GM21529 (cell line): ENCODE data around the gene AMBRA1.

Source experiments
- ATAC-seq: cut with Tn5 transposase; IDR thresholded peaks from one replicate; pipeline ENCODE4 v1.9.1; 2021; ENCODE audit not compliant: unreplicated experiment

AMBRA1 gene

DNA sequence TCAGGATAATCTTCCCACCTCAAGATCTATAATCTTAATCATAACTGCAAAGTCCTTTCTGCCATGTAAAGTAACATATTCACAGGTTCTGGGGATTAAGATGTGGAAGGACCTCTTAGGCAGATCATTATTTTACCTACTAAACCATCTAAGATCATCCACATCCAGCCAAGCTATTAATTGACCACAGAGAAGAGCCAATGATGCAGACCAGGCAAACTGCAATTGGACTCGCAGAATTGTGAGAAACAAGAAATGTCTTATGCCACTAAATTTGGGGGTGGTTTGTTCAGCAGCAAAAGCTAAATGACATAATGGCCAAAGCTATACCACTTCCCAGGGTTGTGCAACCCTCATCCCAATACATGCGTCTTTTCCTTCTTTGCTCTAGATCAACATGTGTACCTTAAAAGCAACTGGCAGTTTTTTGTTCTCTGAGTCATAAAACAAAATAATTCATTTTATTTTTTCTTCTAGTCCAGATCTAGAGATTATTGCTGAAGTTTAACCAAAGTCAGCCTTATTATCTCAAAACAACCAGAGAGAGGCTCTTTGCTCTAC, 113.6 kb downstream of the AMBRA1 start:
- no peak for ATAC-seq

DNA sequence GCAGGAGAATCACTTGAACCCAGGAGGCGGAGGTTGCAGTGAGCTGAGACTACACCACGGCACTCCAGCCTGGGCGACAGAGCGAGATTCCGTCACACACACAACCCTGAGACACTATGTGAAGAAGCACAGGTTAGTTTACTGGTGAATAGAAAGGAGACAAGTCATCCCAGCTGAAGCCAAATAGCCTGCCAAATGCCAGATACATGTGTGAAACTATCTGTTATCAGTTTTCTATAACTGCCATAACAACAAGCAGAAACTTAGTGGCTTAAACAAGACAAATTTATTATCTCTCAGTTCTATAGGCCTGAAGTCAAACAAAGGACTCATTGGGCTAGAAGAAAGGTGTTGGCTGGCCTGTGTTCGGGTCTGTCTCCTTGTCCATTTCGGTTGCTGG, 114.2 kb downstream of the AMBRA1 start:
- no peak for ATAC-seq

DNA sequence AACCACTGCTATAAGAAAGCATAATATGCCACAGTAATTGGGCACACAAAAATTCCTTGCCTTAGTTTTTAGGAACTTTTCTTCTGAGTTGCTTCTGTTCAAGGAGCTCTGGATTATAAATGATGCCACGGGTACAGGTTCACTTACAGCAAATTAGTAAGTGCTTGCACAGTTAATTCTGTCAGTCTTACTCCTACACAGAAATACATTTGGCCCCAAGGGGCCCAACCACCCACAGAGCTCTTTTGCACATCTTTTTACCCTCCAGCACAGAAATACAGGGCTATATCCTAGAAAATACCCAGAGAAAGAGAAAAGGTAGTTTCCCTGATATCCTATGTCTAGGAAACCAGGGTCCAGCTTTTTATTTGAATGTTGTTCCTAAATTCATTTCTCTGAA, 115.6 kb downstream of the AMBRA1 start:
- no peak for ATAC-seq

DNA sequence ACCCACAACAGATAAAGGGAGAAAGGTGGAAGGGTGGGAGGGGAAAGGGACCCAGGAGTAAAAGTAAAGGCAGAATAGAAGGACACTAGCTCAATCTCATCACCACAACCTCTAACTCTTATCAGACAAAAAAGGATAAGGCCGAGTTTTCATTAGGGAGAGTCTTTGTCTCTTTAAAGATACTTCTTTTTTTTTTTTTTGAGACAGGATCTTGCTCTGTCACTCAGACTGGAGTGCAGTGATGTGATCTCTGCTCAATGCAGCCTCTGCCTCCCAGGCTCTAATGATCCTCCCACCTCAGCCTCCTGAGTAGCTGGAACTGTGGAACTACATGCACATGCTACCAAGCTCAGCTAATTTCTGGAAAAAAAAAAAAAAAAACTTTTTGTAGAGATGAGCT, 116.7 kb downstream of the AMBRA1 start:
- ATAC-seq = no peak

DNA sequence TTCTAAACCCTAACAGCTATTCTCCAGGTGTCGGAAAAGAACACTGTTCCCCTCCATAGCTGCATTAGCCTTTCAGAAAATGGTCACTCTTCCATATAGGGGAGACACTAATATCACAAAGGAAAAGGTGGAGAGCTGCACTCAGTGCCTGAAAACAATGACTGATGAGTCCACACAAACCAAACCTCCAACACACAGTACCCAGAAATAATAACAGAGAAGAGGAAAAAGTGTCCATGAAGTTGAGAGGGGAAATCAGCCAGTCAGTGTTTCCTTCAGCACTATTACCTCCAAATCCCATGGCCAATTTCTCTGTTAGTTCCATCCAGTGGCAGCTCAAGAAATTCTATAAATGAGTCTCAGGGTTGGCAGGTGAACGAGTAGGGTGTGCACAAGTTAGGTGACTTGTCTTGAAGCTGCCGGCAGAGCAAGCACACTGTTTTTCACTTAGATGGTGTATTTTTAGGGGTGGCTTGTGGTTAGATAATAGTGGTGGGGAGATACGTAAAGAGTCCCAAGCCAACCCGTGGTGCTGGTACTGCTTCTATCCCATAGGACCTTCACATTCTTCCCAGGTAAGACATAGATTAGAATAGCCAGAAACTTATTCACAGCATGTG, 117.8 kb downstream of the AMBRA1 start:
- ATAC-seq = no peak

DNA sequence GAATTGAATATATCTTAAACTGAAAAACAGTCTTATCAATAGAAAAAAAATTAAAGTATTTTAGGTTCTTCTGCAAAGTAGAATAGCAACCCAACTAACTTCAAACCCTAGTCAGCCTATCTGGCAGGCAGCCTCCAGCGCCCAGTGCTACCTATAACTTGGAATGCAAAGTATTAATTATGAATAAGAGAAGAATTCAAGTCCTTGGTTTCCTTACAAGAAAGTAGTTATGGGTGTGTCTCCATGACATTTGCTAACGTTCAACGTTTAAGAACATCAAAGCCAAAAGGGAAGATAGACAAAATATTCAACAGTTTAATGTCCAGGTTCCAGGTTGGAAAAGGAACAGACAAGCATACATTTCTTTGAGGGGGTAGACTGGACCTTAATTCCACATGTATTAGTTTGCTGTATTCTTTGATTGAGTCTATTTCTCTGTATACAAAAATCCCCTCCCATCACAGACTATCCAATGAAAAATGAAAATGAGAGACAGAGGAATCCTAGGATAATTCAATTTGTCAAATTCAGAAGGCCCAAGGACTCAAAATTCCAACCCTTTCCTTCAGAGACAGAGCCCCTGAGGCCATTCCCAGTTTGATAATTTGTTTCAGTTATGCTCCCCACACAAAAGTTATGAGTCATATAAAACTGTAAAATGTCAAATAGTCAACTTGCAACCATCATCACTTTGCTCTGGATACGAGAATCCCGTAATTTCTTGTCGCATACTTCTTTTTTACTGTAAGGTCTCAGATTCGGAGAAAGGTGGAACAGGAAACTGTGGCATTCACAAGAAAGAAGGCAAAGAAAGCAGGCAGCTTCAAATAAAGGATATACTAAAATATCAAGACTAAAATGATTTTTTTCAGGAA, 118.5 kb downstream of the AMBRA1 start:
- no peak for ATAC-seq

DNA sequence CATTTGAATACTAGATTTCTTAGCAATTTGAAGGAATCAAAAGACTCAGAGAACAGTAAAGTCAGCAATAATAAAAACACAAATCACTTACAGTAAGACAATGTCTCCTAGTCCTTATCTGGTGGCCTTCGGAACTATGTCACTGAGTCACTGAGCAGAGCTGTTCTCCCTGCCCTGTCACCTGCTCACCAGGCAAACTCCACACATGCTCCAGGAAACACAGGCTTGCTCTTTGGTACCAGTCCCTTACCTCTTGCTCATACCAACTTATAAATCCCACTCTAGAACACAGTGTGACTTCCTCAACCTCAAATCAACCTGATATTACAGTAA, 121.2 kb downstream of the AMBRA1 start:
- ATAC-seq = no peak

DNA sequence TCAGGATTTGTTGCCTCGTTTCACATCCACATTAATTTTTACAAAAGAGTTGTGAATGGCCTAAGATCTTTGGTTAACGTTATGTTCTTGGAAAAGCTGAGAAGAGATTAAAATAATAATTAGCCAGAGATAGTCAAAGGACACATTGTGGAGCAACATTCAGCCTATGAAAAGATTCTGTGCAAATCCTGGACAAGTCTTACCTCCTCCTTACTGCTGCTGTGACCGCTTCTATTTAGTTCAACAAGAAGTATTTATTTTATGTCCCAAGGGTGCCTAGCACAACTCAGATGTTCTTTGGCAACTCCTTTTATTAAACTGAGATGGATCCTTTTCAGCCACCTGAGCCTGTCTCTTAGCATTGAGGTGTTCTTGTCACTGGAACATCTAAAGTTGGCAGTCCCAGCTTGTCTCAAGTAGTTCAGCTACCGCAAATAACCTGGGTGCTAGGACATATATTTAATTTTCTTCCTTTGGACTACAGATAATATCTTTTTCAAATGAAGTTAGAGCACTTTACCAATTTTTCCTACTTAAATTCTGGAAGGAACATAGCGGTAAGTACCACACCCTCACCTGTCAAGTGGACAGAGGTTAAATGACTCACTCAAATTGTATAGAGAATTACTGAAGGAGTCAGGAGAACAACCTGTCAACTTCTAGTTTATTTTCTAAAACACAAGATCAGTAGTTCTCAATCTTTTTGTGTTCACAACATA, 121.7 kb downstream of the AMBRA1 start:
- no peak for ATAC-seq

DNA sequence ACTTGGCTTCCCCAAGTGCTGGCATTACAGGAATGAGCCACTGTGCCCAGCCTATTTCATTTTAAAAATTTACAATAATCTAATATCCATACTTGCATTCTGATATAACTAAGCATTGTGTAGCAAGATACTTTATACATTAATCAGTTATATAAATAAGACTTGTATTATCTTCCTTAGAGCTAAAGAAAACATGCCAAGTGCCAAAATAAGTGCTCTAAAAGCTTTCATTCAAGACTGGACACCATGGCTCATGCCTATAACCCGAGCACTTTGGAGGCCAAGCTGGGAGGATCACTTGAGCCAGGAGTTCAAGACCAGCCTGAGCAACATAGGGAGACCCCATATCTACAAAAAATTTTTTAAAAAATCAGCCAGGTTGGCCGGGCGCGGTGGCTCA, 123.9 kb downstream of the AMBRA1 start:
- no peak for ATAC-seq

DNA sequence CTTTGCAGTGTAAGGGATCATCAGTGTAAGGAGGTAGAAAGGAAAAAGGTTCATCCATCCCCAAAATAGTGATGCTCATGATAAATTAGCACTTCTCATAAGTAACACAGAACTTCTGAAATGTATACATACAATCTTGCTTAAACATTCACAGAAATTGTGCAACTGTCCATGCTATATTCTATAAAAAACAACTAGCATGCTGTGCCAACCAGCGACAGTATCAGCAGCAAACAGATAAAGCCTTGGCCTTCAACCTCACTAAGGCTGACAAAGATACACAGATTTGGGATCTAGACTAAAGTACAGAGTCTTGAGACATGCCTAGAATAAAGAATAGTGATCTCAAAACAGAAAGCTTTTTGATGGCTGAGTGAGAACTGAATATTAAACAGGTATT, 128.1 kb downstream of the AMBRA1 start:
- ATAC-seq = no peak

DNA sequence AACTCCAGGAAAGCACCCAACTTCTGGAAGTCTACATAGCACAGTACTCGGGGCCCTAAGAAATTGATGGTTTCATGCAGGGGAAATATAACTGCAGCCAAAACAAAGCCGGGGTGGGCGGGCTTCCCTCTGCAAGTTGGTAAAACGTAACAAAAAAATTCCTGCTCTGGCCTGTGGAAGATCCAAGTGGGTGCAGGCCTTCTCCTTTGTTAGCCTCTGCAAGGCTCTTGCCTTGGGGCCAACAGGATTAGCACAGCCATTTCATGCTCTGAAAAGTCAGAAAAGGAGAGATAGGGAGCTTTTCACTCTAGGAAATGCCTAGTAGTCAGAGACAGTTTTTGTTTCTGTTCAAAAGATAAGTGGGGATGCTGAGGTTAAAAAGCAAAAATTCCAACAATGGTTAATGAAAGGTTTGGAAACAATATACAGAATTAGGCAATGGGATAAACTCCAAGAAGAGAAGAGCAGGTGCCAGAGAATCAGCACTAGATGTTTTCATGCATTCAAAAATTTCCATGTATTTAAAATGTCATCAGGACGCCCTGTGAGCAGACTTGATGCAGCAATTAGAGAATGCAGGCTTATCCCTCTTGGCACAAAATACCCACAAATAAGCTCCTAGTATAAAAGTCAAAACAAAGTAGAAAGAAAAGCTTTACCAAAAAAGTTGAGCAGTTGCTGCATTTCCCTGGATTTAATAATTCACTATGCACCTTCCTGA, 130.0 kb downstream of the AMBRA1 start:
- no peak for ATAC-seq

DNA sequence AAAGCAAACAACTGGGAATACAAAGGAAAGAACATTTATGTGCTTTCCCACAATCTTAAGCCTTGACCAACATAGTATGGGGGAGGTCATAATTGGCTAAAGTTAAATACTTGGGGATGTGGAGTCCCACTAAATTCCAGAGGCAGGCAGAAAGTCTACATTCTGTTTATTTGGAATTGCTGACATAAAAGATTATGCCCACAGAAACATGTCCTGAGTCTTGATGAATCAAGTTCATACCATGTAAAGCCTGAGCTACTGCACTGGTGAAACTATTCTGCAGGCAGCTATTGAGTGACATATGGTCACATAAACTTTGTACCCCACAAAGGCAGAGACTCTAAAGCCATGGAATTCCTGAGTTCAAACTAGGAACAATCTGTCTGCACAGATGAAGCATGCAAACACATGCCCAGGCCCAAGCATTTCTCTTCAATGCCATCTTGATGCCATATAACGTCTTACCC, 132.3 kb downstream of the AMBRA1 start:
- ATAC-seq = no peak

DNA sequence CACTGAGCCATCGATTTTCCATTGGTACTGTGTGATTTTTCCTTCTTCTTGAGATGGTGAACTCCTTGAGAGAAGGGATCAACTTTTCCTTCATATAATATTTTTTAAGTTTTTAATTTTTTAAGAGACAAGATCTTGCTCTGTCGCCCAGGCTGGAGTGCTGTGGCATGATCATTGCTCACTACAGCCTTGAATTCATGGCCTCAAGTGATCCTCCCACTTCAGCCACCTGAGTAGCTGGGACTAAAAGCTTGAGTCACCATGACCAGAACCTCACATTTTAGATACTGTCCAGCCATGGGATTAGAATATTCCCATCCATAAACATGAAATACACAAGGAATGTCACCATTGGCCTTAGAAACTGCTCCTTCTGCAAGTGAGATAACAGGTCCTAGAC, 135.3 kb downstream of the AMBRA1 start:
- no peak for ATAC-seq

DNA sequence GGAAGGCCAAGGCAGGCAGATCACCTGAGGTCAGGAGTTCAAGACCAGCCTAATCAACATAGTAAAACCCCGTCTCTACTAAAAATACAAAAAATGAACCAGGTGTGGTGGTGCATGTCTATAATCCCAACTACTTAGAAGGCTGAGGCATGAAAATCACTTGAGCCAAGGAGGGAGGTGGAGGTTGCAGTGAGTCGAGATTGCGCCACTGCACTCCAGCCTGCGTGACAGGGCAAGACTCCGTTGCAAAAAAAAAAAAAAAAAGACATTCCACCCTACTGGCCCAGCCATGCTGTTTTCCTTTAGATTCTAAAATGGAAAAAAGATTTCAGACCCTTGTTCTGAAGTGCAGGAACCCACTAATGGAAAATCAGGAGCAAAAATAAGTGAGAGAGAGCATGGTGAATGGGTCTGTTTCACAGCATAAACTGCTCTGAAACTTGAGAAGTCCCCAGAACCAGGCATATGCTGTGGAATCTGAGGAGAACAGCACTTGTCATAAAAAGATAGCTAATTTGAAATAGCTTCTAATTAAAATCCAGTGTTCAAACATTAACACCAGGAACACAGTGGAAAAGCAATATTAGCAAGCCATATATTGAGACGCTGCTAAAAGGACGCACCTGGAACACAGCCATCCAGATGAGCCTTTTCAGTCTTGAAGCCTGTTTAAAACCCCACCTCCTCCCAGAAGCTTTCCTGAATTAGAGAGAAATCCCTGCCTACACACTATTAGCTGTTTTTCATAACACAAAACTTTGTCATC, 136.0 kb downstream of the AMBRA1 start:
- ATAC-seq = no peak

DNA sequence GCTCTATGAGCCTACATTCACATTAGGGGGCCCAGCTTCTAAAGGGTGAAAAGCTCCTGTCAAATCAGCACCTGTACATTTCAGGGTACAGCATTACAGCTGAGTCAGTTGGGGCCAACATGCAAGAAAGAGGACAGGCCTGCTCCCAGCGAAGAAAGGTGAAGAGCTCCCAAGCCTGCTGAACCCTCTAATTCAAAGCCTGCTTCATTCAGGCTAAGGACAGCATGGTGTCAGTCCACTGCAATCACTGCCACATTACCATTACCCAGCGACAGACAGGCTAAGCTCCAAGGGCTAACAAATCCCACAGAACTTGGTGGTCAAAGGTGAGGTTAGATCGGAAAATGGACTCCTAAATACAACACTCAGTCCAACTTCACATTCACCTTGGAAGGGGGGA, 136.8 kb downstream of the AMBRA1 start:
- no peak for ATAC-seq

DNA sequence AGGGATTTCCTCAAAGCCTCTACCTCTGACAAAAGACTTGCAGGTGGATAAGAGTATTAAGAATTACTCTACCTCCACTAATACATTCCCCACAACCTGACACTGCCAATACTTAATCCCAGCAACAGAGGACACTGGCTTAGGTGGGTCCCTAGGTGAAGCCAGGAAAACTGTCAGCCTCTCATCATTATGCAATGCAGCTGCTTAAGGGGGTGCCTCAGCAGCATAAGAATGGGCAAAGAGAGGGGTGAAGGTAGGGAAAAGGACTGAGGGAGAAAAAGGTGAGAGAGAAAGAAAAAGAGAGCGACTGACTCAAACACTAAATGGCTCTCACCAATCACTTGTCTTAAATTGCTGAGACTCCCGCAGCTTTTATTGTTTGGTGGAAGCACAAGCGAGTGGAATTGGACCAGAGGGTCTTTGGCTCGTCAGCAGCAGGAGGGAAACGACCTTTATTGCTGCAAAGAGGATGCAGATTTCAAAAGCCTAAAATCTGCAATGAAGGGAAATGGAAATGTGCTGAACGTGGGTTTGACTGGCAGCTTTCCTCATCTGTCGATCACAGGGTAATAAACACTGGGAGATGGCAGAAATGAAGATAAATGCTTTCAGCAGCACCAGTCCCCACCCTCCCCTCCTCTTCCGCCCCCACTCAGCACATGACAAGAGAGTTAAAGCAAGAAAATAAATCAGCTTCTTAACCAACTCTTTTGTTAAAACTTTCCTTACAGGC, 137.4 kb downstream of the AMBRA1 start:
- ATAC-seq = no peak

DNA sequence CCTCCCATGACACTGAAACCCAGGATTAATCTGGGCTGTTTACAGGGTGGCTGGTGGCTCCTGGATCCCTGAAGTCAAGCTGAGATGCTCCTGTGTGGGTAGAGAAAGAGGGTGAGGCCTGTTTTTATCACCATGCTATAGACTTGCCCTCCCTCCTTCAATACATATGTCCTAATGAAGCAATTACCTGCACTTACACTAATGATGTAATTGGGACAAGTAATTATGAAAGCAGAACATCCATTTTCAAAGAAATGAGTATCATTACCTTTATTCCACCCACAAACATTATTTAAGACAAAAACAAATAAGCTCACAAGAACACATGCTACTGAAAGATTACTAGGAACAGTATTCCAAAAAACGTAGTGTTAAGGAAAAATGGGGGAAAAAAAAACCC, 138.0 kb downstream of the AMBRA1 start:
- ATAC-seq = no peak

DNA sequence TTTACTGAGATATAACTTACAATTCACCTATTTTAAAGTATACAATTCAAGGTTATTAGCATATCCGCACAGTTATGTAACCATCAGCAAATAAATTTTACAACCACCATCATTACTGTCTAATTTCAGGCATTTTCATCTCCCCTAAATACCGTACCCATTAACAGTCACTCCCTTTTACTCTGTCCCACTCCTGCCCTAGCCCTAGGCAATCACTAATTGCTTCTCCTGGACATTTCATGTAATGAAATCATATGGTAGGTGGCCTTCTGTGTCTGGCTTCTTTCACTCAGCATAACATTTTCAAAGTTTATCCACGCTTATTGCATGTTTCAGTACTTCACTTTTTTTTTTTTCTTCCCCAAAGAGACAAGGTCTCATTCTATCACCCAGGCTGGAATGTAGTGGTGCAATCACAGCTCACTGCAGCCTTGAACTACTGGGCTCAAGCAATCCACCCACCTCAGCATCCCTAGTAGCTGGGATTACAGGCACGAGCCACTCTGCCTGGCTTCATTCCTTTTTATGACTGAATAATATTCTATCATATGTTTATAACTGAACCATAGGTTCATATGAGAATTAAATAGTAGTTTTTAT, 140.8 kb downstream of the AMBRA1 start:
- ATAC-seq = no peak

DNA sequence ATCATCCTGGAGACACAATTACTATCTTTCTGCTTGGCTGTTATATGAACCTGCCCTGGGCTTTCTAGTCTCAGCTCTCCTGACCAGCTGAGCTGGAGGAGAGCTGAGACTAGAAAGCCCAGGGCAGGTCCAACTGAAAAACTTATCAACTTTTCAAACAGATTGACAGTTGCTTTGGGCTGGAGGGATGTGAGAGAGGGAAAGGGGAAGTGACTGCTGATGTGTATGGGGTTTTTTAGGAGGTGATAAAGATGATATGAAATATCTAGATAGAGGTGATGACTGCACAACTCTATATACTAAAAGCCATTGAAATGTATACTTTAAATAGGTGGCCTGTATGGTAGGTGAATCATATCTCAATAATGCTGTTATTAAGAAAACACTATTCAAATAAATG, 142.1 kb downstream of the AMBRA1 start:
- ATAC-seq = no peak
